Measurements from ENCODE around the gene PFDN5.
A peak's percentile ranks its signal among the peaks of the same experiment; 100 is the strongest.
"Not testable (repeated sequence)": the region's sequence is repeated elsewhere in the genome, so short reads cannot be mapped to it uniquely, and the experiment has no call there.

PFDN5 gene

DNA sequence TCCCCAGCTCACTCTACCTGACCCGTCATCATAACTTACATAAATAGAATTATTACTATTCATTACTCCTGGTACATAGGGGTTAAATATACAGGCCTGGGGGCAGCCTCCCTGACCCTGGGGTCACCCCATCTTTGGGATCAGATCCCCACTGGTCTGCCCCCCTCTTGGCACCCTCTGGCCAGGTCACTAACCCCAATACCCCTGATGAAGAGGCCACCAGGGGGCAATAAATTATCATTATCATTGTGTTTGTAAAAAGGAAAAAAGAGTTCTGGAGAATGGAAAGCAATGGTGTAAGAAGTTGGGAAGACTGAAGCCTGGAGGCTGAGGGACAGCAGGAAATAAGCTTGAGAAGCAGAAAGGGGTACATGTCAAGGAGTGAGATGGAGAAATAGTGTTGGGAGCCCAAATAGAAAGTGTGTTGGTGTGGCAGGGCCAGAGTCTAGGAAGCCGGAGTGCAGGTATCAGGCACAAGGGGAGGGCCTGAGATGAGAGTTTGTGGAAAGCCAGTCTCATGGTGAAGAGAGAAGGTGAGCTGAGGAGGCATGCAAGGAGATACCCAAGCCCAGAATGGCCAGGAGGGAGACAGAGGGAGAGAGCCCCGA, 32.2 kb downstream of the PFDN5 start:
- no peak for DNase-seq (ENCODE audit: low read depth in 3 of 3)

DNA sequence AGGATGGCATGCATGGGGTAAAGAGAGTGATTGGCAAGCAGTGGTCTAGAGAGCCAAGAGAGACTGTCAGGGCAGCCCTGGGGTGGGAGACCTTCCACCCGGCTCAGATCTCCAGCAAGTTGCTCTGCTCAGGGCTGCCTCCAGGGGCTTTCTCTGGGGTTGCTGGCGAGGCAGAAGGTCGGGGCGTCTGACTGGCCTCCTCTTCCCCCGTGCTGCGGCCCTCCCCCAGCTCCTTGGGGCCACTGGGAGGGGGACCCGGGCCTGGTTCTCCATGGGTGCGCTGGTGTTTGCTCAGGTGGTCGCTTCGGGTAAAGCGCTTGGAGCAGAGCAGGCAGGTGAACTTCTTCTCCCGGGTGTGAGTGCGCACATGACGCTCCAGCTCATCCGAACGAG, 32.7 kb downstream of the PFDN5 start:
- DNase-seq (ENCODE audit: low read depth in 3 of 3), result no peak

DNA sequence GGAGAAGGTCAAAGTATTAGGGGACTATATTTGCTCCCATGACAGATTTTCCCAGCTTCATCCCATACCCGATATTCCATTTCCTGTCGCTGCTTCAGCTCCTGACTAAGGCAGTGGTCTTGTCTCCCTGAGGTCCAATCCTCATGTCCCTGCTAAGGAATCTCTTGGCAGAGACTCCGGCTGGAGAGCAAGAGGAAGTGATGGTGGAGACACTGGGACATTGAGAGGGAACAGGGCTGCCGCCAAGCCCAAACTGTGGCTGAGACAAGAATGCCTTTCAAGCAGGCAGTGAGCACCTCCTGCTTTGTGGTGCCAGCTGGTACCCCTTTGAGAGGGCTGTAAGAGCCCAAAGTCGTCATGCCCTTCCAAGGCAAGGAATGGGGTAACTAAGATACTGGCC, 35.3 kb downstream of the PFDN5 start:
- no peak for DNase-seq (ENCODE audit: low read depth in 3 of 3)

DNA sequence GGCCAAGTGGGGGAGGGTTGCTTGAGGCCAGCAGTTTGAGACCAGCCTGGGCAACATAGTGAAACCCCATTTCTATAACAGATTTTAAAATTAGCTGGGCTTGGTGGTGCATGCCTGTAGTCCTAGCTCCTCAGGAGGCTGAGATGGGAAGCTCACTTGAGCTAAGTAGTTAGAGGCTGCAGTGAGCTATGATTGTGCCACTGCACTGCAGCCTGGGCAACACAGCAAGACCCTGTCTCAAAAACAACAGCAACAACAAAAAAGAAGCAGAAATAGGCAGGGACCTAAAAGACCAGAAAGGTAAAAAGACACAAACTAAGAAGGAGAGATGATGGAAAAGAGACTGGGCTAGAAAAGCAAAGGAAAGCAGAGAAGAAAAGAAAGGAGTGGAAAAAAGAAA, 37.0 kb downstream of the PFDN5 start:
- not testable (repeated sequence) for DNase-seq (ENCODE audit: low read depth in 3 of 3)

DNA sequence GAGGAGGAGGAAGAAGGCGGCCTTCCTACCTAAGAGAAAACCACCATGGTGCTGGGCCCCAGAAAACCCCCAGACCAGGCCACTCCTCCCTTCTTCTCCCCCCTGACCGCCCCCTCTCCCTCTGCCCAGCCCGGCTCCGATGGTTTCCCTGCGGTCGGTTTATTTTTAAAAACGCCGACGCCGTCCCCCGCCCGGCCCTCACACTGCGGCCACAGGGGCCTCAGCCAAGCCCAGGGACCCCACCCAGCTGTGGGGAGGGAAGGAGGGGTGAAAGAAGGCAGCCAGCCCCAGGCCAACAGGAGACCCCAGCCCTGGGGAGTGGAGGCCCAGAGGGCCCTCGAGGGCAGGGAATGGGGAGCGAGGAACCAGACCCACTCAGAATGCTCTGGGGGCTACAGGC, 37.4 kb downstream of the PFDN5 start:
- no peak for DNase-seq (ENCODE audit: low read depth in 3 of 3)

DNA sequence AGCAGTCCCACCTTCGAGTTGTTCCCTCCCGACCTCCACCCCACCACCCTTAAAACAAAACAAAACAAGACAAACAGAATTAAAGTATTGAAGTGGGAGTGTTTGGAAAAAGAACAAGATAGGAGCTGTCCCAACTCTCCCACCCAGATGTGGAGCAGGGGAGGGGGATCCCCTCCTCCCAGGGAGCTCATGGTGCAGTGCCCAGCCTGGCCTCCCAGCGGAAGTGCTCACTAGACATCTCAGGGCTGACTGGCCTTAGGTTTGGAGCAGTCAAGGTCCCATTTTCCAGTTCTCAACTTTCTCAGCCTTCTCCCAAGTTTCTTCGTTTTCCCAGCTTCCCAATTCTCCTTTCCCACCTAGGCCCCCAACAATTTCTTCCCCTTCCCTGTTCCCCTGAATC, 37.9 kb downstream of the PFDN5 start:
- no peak for DNase-seq (ENCODE audit: low read depth in 3 of 3)

DNA sequence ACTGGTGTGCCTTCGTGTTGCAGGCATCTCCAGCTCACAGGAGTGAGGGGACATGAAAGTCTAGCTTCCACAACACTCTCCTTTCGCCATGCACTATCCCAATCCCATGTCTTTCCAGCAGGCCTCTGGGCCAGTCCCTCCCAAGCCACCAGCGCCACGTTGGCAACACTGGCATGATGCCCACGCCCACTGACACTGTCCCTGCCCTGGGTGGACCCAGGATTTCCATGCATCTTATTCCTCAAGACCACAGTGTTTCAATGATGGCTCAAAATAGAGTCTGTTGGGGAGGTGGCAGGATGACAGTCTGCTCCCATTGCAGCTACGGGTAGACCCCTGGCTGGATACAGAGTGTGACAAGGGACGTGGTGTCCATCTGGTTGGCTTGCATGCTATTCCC, 38.5 kb downstream of the PFDN5 start:
- no peak for DNase-seq (ENCODE audit: low read depth in 3 of 3)

DNA sequence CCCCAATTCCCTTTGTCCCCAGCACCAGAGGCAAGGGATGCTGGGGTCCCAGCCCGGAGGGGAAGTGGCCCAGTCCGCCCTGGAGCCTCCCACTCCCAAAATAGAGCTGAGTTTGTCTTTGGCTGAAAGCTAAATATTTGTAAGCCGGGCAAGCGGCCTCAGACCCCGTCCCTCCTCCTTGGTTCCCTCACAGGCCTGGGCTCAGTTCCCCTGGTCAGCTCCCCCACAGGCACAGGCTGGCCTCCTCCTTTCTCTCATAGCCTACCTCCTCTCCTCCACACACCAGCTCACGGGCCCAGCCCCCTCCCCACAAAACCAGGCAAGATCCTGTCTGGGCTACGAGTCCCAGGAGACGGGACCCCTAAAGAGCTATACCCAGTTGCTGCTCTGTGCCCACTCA, 39.5 kb downstream of the PFDN5 start:
- no peak for DNase-seq (ENCODE audit: low read depth in 3 of 3)

DNA sequence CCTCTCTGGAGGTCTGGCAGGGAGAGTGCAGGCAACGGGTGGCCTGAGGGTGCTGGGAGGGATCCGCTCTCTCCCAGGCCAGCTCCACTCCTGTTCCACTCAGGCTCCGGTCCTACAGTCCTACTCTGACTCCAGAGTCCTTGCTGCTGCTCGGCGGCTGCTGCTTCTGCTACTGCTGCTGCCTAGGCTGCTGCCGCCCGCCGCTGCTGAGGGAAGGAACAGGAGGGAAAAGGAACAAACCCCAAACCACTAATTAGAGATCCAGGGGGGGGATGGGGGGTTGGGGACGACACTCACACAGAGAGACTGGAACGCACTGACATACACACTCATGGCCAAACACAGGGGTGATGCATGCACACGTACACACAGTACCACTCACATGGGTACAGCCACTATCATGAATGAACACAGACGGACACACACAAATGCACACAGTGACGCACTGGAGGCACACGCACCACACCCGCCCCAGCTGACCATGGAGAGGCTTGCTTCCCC, 40.9 kb downstream of the PFDN5 start, which contains the start of gene SP7:
SP7 (minus strand) TSS at position 174 of the 501 bp plus-strand sequence. CDS start 708 bp downstream, outside the sequence.
- no peak for DNase-seq (ENCODE audit: low read depth in 3 of 3)

DNA sequence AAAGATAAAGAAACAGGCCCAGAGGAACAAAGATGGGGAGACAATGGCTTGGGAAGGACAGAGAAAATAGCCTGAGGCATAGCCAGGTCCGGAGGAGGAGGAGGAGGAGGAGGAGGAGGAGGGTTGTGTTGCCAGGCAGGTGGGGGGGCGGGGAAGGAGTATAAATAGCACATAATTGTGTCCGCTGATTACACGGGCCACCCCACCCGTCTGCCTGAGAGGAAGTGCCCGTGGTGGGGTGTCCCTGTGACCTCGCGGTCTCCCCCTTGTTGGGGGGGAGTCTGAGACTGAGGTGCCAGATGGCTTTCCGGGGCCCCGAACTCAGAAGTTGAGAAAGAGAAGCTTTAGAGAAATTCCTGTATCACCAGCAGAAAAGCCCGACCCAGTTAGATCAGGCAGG, 42.7 kb downstream of the PFDN5 start:
- DNase-seq (ENCODE audit: low read depth in 3 of 3), result no peak

DNA sequence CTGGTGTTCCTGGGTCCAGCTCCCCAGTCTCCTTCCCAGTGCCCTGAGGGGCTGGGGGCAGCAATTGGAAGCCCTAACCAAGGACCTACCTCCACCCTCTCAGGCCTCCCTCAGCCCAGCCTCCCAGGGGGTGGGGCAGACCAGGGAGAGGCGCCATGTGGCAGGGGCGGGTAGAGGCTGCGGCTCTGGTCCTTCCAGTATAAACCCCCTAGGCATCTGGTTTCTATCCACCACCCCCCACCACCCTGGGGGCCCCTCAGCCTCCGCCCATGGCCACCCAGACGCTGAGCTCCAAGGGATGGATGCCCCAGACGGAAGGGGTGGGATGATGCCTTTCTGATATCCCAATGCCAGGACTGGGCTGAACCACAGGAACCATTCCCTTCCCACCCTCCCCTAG, 43.6 kb downstream of the PFDN5 start:
- no peak for DNase-seq (ENCODE audit: low read depth in 3 of 3)

DNA sequence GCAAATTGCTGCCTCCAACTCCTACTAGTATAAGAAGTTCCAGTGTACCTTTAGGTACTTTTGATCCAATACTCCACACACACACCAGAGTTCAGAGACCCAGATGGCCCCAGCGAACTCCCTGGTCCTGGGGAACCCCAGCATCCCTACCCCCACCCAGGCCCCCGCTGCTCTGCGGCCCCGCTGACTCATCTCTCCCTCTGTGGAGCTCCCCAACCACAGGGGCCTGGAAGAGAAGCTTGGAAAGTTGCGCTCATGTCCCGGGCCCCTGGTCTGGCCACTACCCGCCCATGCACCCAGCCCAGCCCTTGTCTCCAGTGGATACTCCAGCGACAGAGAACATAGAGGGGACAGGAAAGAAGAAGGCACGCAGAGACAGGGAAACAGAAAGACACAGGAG, 45.1 kb downstream of the PFDN5 start:
- no peak for DNase-seq (ENCODE audit: low read depth in 3 of 3)

DNA sequence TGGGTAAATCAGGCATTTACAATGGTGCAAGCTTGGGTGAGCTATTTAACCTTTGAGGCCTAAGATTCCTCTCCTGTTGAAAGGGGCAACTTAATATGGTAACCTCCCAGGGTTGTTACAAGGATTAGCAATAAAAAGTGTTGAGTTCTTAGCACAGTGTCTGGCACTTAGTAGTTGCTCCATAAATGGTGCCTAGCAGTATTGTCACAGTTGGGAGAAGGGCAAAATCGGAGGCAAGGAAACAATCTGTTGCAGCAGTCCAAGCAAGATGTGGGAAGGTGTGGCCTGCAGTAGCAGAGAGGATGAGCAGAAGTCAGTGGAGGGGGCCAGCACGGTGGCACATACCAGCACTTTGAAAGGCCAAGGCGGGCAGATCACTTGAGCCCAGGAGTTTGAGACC, 48.1 kb downstream of the PFDN5 start:
- DNase-seq (ENCODE audit: low read depth in 3 of 3), result no peak

DNA sequence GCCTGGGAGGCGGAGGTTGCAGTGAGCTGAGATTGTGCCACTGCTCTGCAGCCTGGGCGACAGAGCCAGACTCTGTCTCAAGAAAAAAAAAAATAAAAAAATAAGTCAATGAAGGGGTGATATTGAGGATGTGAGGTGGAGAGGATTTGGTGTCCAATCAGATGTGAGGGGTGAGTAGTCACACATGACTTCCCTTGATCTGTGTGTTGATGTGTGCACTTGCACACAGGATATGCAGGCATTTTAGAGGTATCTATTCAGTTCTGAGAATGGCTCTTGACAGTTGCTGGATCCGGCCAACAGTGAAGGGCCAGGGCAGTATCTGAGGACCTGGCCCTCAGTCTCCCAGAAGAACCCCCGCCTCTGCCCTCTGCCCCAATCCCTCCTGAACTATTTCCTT, 48.6 kb downstream of the PFDN5 start:
- DNase-seq (ENCODE audit: low read depth in 3 of 3), result no peak

DNA sequence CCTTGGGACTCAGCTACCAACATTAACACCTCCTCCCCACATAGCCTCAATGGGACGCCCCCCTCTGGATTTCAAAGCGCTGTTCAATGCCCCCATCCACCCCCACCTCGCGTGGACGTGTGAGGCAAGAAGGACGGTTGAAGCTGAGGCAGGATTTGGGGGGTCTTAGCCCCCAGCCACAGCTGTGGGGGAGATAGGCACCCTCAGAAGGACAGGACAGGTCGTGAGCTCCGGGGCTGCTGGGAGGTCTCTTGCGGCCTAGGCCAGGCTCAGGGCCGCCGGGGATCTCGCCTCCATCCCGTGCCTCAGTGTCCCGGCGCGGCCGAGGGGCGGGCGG, 49.1 kb downstream of the PFDN5 start:
- DNase-seq (ENCODE audit: low read depth in 3 of 3), result no peak

DNA sequence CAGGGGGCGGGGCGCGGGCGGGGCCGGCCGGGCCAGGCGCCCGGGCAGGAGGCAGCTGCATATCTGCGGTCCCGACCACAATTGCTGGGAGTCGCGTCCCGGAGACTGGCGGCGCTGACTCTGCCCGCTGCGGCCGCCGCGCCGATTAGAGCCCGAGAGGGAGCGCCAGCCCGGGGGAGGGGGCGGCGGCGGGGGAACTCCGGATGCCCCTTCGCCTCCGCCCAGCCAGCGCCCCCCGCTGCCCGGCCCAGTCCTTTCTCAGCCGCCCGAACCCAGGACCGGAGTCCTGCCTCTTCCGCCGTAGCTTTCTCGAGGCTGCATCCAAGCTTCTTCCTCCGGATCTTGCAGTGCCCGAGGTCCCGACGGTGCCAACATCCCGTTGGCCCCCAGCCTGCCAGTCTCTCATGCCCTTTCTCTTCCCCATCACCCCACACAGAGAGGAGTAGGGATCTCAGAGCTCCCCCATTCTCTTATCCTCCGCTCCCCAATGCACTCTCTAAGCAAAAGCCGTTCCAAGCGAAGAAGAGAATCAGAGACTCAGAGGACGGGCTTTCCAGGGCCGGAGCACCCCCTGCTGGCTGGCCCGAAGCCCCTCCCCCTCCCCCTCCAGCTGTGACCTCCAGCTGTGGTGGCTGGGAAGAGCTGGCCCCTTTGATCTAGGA, 49.6 kb downstream of the PFDN5 start:
- DNase-seq (ENCODE audit: low read depth in 3 of 3), result peak in 2 of 3 experiments; percentile 49 to 73

DNA sequence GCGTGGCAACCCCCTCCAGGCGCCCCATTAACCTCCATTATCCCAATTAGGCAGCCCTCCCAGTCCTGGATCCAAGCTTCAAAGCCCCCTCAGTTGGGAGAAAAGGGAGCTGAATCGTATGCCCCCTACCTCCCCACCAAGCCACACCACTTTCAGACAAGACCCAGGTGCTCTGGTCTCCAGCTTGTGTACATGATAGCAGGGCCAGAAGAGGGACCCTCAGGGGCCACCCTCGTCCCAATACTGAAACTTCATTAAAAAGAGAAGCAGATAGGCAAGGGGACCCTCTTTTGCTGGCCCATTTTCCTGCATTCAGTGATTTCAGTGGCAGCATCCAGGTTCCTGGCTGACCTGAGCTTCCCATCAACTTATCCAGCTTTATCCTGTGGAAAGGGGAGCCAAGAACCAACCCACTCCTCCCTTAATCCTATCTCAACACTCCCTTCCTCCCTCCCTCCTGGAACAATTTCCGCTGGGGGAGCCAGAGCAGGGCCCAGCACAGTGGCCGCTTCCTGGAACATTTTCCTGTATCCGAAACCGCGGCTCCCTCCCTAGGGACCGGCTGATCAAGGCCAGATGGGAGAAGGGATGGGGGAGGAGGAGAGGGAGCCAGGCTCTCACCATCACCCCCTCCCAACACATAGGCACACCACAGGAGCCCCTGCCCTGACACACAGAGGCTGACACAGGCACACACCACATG, 50.3 kb downstream of the PFDN5 start:
- DNase-seq (ENCODE audit: low read depth in 3 of 3), result no peak

DNA sequence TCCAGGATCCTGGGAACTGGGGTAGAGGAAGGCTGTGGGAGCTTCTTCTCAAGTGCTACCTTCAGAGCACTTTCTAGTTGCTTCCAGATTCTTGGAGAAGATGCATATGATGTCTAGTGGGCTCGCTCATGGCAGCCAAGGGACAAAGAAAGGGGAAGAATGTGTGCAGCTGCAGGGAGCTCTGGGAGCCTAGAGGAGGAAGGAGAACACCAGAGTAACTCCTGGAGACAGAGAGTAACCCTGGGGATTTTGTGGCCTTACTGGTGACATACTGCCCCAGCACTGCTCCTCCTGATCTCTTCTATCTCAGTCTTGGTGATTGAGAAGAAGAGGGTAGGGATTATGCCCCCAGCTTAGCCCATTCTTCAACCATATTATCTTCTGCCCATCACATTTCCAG, 51.1 kb downstream of the PFDN5 start:
- DNase-seq (ENCODE audit: low read depth in 3 of 3), result no peak

DNA sequence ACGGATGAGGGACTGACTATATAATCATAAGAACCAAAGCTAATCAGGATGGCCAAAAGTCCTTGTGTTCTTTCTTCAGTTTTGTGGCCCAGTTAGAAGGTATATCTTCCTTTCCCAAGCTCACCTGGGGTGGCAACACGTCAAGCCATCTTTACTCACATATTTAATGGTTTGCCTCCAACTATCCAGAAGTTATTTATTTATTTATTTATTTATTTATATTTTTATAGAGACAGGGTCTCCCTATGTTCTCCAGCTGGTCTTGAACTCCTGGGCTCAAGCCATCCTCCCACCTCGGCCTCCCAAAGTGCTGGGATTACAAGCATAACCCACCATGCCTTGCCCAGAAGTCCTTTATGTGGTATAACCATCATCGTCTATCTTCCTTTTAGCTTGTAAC, 52.6 kb downstream of the PFDN5 start:
- DNase-seq (ENCODE audit: low read depth in 3 of 3), result no peak

Measured in stimulated activated CD4-positive, alpha-beta T cell treated with anti-CD3 and anti-CD28 coated beads, TNF-alpha, amount 100 ng/mL, for 24 hours (primary cell).